NB4 (cell line): ENCODE results near the gene NOP9.

Source experiments
- DNase-seq: peaks from one replicate; pipeline ENCODE4 v3.0.0; 2010; ENCODE audit warnings: low read depth
- H3K4me3 ChIP-seq: one replicate; pipeline ENCODE4 v1.5.1; 2011; ENCODE audit warnings: mild to moderate bottlenecking, low read depth, low read length, moderate library complexity
- CTCF ChIP-seq: IDR thresholded peaks from one replicate; pipeline ENCODE4 v1.5.1; 2012; ENCODE audit warnings: low read depth, low read length
- MAX ChIP-seq: IDR thresholded peaks from 2 replicates; pipeline ENCODE4 v1.6.1; 2011; ENCODE audit warnings: low read depth, low read length
- MYC ChIP-seq: IDR thresholded peaks from 2 replicates; pipeline ENCODE4 v1.6.1; 2011; ENCODE audit warnings: low read depth, low read length
- POLR2A ChIP-seq: IDR thresholded peaks from 2 replicates; pipeline ENCODE4 v1.6.1; 2011; ENCODE audit warnings: mild to moderate bottlenecking; ENCODE audit not compliant: insufficient read length; ENCODE audit errors: extremely low read depth

Gene NOP9

GRCh38 chr14:24254630-24255392 lies 44.8 kb upstream of the NOP9 start:
- no peak overlapping the region for H3K4me3 ChIP-seq
- TF ChIP-seq POLR2A (no peak), CTCF (no peak), MAX (no peak), MYC (no peak)
- DNase-seq = no peak

DNA sequence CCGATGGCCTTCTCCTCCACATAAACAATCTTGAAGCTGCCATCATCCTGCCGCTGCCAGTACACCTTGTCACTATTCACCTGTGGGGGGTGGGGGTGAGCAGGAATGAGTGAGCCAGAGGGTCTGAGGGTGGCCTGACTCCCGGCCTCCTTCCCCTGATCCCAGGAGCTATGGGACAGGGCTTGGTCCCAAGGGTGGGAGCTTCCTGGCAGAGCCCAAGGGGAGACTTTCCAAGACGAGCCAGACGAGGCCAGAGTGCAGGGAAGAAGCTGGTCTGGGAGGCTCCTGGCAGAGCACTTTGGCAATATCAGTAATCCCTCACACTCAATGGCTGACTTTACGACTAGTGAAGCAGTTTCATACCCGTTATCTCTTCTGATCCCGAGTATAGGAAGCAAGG lies 44.2 kb upstream of the NOP9 start:
- TF ChIP-seq POLR2A (no peak), MAX (no peak), MYC (no peak), CTCF (no peak)
- DNase-seq = no peak
- no peak overlapping the region for H3K4me3 ChIP-seq

DNA sequence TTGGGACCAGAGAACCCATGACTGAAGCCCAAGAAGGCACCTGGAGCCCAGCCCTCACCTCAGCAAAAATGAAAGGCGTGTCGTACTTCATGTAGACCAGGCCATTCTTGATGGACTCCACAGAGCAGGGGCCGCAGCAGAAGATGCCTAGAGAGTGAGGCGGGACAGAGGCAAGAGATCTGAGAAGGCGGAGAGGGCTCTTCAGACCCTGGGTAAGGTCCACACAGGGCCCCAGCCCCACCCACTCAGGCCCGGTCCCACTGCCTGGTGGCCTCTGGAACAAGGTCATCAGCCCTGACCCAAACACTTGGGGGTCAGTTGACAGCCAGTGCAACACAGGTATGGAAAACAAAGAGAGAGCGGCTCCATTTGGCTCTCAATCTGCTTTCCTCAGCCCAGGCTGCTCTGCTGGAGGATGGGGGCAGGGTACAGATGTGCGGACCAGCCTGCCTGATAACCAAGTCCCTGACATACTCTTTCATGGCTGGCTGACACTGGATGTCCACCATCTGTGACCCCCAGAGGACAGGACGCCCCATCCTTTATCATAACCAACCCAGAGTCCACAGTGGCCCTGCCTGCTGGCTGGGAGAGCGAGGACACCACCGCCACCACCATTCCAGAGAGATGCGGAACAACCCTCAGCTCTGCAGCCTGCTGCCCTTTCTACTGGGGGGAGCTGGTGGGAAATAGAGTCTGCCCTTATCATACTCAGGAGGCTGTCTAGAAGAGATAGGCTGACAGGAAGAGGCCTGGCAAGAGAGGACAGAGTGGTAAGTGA lies 43.5 kb upstream of the NOP9 start:
- no peak for DNase-seq
- TF ChIP-seq MYC (no peak), MAX (no peak), CTCF (no peak), POLR2A (no peak)

DNA sequence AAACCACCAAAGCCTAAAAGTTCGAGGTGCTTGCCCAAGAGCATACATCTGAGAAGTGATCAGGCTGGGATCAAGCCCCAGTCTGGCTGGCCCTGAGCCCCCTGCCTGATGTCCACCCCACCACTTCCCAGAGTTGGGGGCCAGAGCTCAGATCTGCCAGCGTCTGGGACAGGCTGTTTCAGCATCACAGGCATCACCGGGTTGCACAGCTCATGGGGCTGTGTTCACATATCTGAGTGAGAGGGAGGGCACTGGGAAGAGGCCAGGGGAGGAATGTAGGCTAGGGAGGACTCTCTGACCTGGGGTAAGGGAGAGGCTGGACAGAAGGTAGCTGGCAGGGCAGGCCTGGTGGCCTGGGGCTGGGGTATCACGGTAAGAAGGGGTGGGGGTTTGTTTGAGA lies 42.7 kb upstream of the NOP9 start:
- no peak for TF ChIP-seq MYC
- no peak for TF ChIP-seq POLR2A
- TF ChIP-seq MAX = no peak
- TF ChIP-seq CTCF = no peak
- no peak for DNase-seq

More for the DNA sequence above, 43.5 kb upstream of the NOP9 start:
- no peak overlapping the region for H3K4me3 ChIP-seq

DNA sequence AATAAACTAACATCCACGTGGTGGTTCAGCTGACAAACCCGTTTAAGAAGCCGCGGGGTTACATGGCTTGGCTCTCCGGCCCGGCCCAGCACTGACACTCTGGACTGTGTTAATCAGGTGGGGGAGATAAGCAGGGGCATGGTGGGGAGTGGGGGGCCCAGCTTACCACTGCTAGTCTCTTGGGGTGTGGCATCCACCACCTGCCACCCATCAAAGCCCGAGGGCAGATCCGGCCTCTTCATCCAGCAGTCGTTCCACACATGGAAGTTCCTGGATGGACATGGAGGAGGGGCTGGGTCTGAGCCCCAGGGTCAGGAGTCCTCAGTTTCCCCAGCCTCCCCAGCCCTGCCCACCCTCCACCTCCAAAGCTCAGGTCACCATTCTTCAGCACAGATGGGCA lies 41.5 kb upstream of the NOP9 start:
- no peak overlapping the region for H3K4me3 ChIP-seq
- no peak for DNase-seq
- TF ChIP-seq MAX (no peak), POLR2A (no peak), MYC (no peak), CTCF (no peak)

More for the DNA sequence above, 42.7 kb upstream of the NOP9 start:
- no peak overlapping the region for H3K4me3 ChIP-seq
